GM18867 (cell line): ENCODE data around the gene MINK1.

ENCODE experiments used
- ATAC-seq: cut with Tn5 transposase; IDR thresholded peaks from one replicate; pipeline ENCODE4 v1.9.1; 2021; ENCODE audit warnings: mild to moderate bottlenecking, moderate library complexity; ENCODE audit not compliant: unreplicated experiment

MINK1 gene

DNA sequence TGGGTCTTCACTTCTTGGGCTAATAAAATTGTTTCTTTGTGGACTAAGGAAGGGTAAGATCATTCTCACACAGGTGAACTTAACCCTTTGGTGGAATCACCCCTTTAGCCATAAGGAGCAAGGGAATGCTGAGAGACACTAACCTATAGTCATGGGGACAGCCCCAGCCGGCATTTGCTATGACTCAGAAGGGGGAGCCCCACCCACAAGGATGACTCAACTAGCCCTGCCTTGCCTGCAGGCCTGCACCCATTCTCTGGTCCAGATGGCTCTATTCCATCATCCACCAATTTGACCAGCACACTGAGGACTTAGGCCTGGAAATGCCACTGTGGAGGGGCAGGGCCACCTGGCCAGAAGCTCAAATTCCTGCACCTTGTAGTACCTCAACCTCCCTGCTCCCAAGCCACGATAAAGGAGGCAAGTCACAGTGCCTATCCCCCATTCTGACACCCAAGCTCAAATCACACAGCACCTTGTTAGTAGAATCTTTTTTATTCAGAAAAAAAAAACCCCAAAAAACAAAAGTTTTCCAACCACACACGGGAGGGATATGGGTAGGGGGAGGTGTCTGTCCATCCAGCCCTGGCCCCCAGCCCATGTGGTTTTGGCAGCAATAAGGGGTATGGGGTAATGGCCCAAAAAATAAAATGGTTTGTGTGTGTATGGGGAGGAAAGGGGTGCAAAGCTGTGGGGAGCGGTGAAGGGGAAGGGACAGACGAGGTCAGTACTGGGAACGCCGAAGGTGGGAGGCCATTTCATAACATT is 112.2 kb downstream of the MINK1 start:
- no peak for ATAC-seq

- ATAC-seq = no peak
These were observed 112.8 kb downstream of the MINK1 start for GRCh38 chr17:4945944-4946280.

DNA sequence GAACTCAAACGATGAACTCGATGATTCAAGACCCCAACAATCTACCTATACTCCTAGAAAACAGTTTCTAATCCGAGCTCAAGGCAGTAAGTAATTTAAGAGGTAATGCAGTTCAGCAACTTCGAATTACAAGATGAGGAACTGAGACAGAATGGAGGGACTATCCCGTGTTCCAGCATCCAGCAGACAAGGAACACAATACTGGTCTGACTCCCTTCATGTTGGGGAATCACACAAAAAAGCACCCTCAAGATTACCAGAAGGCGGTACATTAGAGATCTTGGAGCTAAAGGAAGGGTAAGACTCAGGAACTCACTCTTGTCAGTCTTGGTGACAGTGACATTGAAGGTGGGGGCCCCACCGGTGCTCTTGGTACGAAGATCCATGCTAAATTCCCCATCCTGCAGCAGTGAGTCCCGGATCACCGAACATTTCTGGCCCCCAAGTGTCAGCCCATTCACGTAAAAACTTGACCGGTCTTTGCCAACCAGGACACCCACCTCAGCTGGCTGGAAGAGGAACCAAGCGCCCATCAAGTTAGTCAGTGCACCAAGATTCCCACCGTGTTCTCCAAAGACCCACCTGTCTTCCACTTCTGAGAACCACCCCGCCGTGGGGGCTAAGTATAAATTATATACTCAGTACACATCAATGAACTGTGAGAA is 113.3 kb downstream of the MINK1 start:
- ATAC-seq = no peak

DNA sequence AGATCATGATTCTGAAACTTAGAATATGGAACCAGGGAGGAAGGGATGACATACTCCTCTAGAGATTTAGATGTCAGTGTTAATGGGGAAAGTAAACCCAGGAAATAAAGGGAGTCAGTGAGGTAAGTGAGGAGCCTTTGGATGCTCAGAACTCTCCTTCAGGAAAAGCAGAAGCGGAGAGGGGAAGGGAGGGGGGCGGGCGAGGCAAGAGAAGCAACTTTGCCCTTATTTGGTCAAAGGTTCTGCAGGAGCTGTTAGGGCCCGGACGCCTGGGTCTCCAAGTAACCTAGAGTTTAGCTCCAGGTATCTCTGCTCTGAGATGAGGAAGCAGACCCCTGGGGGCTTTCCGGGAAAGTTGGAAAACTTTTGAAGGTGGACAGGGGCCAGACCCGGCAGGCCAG is 113.9 kb downstream of the MINK1 start:
- no peak for ATAC-seq
